Measurements from ENCODE around the gene SHISA8. TPM values are rescaled to one million over a fixed set of nuclear protein-coding genes. Genes with fewer than 3 reads are reported as not detected.

SHISA8 gene
- total and polyA plus RNA-seq, 10 of the 15 experiments (the other 5 are each of a cell fraction or from before 2014, with no cell fraction given), result 0.06 to 10.1 (median 0.25) TPM

- ChIA-PET CTCF (interaction anchor here (0.6 to 2.0 kb wide), 17 partner anchors 9 to 280 kb away, joined by 3 to 12 read pairs (median 3); partner anchors contain the start of genes CCDC134 and NDUFA6), POLR2A (interaction anchor here (0.5 to 9.2 kb wide), 21 partner anchors 10 to 1283 kb away, joined by 3 to 164 read pairs (median 4); partner anchors contain the start of genes CCDC134, DESI1, SREBF2 and TNFRSF13C), RAD21 (ENCODE audit: unreplicated experiment) (interaction anchor here (0.5 to 7.9 kb wide), 15 partner anchors 9 to 249 kb away, joined by 3 to 115 read pairs (median 7); partner anchors contain the start of genes NDUFA6, SMDT1 and TNFRSF13C), SMC1A (ENCODE audit: uncharacterized antibody, unreplicated experiment) (interaction anchor here (0.7 to 2.4 kb wide), 12 partner anchors 10 to 498 kb away, joined by 3 to 14 read pairs (median 4); partner anchors contain the start of gene TNFRSF13C)
- H3K4me3 ChIP-seq, result peak within 1 kb of the TSS; percentile 78
- H4K20me1 ChIP-seq (ENCODE audit: control insufficient read depth, insufficient read depth), result no peaks in the 10 kb centered on the region
- H3K4me1 ChIP-seq (ENCODE audit: control insufficient read depth, insufficient read depth, low read length), result peaks cover 59% of the 10 kb centered on the region
- H3K27ac ChIP-seq (ENCODE audit: control insufficient read depth, insufficient read depth), result peak within 1 kb of the TSS; percentile 94
- in situ Hi-C loops (cut with MboI) (loop anchor here (5.0 kb wide), 1 partner anchor 115 kb away; the partner anchor contains the start of gene SREBF2), intact Hi-C loops (cut with micrococcal nuclease; ENCODE audit: unreplicated experiment) (loop anchor here (5.0 kb wide), 1 partner anchor 490 kb away; no protein-coding TSS in a partner anchor)
- WGBS (ENCODE audit: insufficient coverage, insufficient replicate concordance, low lambda C conversion rate, missing lambda C conversion rate), result under 1% methylated on average over 55 of the region's 56 CpGs
- BruUV-seq (replicated peaks), result TSS peak; percentile 58
- FAIRE-seq (peak; percentile 89), ATAC-seq (peak; percentile 88), DNase-seq (ENCODE audit: low read depth, low spot score) (peak; percentile 80)
- peak within 1 kb of the TSS; percentile 86 for H2AFZ ChIP-seq (ENCODE audit: control insufficient read depth, low read depth, low read length)
- H3K79me2 ChIP-seq (ENCODE audit: control insufficient read depth, insufficient read depth, low read length), result peaks cover 41% of the 10 kb centered on the region
- H3K4me2 ChIP-seq (ENCODE audit: control insufficient read depth, insufficient read depth), result peak within 1 kb of the TSS; percentile 99
- H3K27me3 ChIP-seq (replicated peaks in 1 of 2; ENCODE audit: control insufficient read depth in 2 of 2, insufficient read depth in 2 of 2, low read length in 1 of 2), result no peaks in the 10 kb centered on the region
- H3K9me3 ChIP-seq (replicated peaks; ENCODE audit: control insufficient read depth, insufficient read depth, low read length), result no peaks in the 10 kb centered on the region
- H3K36me3 ChIP-seq (ENCODE audit: control insufficient read depth in 2 of 2, insufficient read depth in 2 of 2, low read length in 1 of 2), result peaks cover 8 to 14% of the 10 kb centered on the region in 2 experiments; a peak in 3 of 4 replicates
- H3K9ac ChIP-seq (ENCODE audit: control insufficient read depth, insufficient read depth, low read length), result peak within 1 kb of the TSS; percentile 97
- TF ChIP-seq NR2C2 (IDR thresholded peaks at IDR 0.05; ENCODE audit: borderline replicate concordance, control insufficient read depth, insufficient read length, low read depth) (no peak), ZNF274 (IDR thresholded peaks at IDR 0.05; ENCODE audit: insufficient read depth, insufficient read length) (no peak), POLR2A (IDR thresholded peaks at IDR 0.05; ENCODE audit: low read depth, low read length) (peak; percentile 83), WRNIP1 (IDR thresholded peaks at IDR 0.05; ENCODE audit: borderline replicate concordance, low read depth, low read length) (no peak), KDM1A (IDR thresholded peaks at IDR 0.05; ENCODE audit: borderline replicate concordance) (no peak), TCF3 (IDR thresholded peaks at IDR 0.05; ENCODE audit: borderline replicate concordance, insufficient read depth, low read depth, low read length) (0 out of 2 replicates have a peak, but pooled peaks have one; percentile 2), CUX1 (IDR thresholded peaks at IDR 0.05; ENCODE audit: insufficient replicate concordance, low read depth, low read length) (peak; percentile 23), BRCA1 (IDR thresholded peaks at IDR 0.05; ENCODE audit: low read depth, low read length) (no peak), BMI1 (IDR thresholded peaks at IDR 0.05; ENCODE audit: borderline replicate concordance) (no peak), SREBF1 (IDR thresholded peaks at IDR 0.05; ENCODE audit: low read length) (no peak), SKIL (IDR thresholded peaks at IDR 0.05; ENCODE audit: low read depth, poor library complexity, severe bottlenecking) (no peak), BCL11A (IDR thresholded peaks at IDR 0.05; ENCODE audit: low read depth, low read length) (no peak), ATF7 (IDR thresholded peaks at IDR 0.05; ENCODE audit: low read depth) (0 out of 2 replicates have a peak, but pooled peaks have one; percentile 6), NFYB (IDR thresholded peaks at IDR 0.05; ENCODE audit: insufficient read depth, low read depth, low read length) (peak; percentile 99), CREB1 (IDR thresholded peaks at IDR 0.05; ENCODE audit: low read depth) (peak; percentile 62; the same call in 1 of the 2 replicates), IKZF2 (IDR thresholded peaks at IDR 0.05) (peak in 1 of 2 experiments; percentile 33; a peak in 2 of 4 replicates)
Measured at GRCh38 chr22:41946629-41947423, 32.0 kb upstream of the SHISA8 start, which contains the start of gene CENPM. Gene CENPM (minus strand): TSS chr22:41947152. CDS start chr22:41947076, 76 bp downstream.
